GM12892 (cell line): ENCODE measurements around the gene FABP6.
"Not testable (repeated sequence)": the region's sequence is repeated elsewhere in the genome, so short reads cannot be mapped to it uniquely, and the experiment has no call there.

Source experiments
- POLR2A ChIP-seq: IDR thresholded peaks from 2 replicates; pipeline ENCODE4 v1.6.1; 2011; ENCODE audit warnings: low read depth, low read length, control low read depth
- POLR2AphosphoS5 ChIP-seq: IDR thresholded peaks from 2 replicates; pipeline ENCODE4 v1.6.1; 2011; ENCODE audit warnings: low read depth, low read length, control low read depth

DNA sequence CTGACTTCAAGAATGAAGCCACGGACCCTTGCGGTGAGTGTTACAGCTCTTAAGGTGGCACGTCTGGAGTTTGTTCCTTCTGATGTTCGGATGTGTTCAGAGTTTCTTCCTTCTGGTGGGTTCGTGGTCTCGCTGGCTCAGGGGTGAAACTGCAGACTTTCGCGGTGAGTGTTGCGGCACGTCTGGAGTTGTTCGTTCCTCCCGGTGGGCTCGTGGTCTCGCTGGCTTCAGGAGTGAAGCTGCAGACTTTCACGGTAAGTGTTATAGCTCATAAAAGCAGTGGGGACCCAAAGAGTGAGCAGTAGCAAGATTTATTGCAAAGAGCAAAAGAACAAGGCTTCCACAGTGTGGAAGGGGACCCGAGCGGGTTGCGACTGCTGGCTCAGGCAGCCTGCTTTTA lies 36.2 kb upstream of the FABP6 start:
- TF ChIP-seq POLR2A, POLR2AphosphoS5: not testable (repeated sequence)
